Left ventricle myocardium inferior (tissue), 1 donor: ENCODE data around the gene CPEB4. TPM values are rescaled to one million over a fixed set of nuclear protein-coding genes. Genes with fewer than 3 reads are reported as not detected.

Experiments used
- DNase-seq: peaks from one replicate; pipeline ENCODE4 v3.0.0-alpha.2; 2020
- H3K27ac ChIP-seq: fragments of 200-600 bp; replicated peaks from 2 replicates; pipeline ENCODE4 v1.8.0; 2021
- H3K27me3 ChIP-seq: fragments of 200-600 bp; 2 replicates; pipeline ENCODE4 v1.8.0; 2021; ENCODE audit warnings: low read depth
- H3K36me3 ChIP-seq: fragments of 200-600 bp; 2 replicates; pipeline ENCODE4 v1.8.0; 2021
- H3K4me1 ChIP-seq: fragments of 200-600 bp; 2 replicates; pipeline ENCODE4 v1.8.0; 2021
- H3K4me3 ChIP-seq: fragments of 200-600 bp; 2 replicates; pipeline ENCODE4 v1.8.0; 2021; ENCODE audit warnings: mild to moderate bottlenecking, moderate library complexity
- H3K9me3 ChIP-seq: fragments of 200-600 bp; replicated peaks from 2 replicates; pipeline ENCODE4 v1.8.0; 2021
- intact Hi-C: fragments of 100-400 bp; cut with micrococcal nuclease; formaldehyde crosslinking; loops from one replicate; pipeline ENCODE4 v1.11.0; 2022
- total RNA-seq: library from RNA; stranded (reverse); fragmentation: NEBNext Ultra II Directional; extraction: Animal tissue kit (Norgen Biotek cat#: 25700); gene quantifications from one replicate; pipeline ENCODE4 v1.2.1, GENCODE V29; 2021
- TF ChIP-seq, protein P1 (sequence below): fragments of 200-600 bp; IDR thresholded peaks from 2 replicates; pipeline ENCODE4 v1.8.0; 2021; ENCODE audit warnings: antibody characterized with exemption, mild to moderate bottlenecking, borderline replicate concordance
- donor health status: DM: no; HTN: yes; CAD: no; lungs with severe emphysema.

CPEB4 gene
- total RNA-seq, 1 donor from 2014 or later: 136 TPM

GRCh38 chr5:173981185-173981761, 93.1 kb downstream of the CPEB4 start:
- Histone ChIP-seq H3K27ac (no peak overlapping the region), H3K4me3 (no peak overlapping the region), H3K9me3 (no peaks in the 10 kb centered on the region), H3K4me1 (no peaks in the 10 kb centered on the region), H3K27me3 (peaks cover 8% of the 10 kb centered on the region), H3K36me3 (no peaks in the 10 kb centered on the region)
- TF ChIP-seq, protein P1, sequence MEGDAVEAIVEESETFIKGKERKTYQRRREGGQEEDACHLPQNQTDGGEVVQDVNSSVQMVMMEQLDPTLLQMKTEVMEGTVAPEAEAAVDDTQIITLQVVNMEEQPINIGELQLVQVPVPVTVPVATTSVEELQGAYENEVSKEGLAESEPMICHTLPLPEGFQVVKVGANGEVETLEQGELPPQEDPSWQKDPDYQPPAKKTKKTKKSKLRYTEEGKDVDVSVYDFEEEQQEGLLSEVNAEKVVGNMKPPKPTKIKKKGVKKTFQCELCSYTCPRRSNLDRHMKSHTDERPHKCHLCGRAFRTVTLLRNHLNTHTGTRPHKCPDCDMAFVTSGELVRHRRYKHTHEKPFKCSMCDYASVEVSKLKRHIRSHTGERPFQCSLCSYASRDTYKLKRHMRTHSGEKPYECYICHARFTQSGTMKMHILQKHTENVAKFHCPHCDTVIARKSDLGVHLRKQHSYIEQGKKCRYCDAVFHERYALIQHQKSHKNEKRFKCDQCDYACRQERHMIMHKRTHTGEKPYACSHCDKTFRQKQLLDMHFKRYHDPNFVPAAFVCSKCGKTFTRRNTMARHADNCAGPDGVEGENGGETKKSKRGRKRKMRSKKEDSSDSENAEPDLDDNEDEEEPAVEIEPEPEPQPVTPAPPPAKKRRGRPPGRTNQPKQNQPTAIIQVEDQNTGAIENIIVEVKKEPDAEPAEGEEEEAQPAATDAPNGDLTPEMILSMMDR: no peak
- intact Hi-C loops: no loop called here
- no peak for DNase-seq

GRCh38 chr5:173984218-173984617, 96.1 kb downstream of the CPEB4 start:
- Histone ChIP-seq H3K27me3 (peaks cover 8% of the 10 kb centered on the region), H3K4me1 (no peaks in the 10 kb centered on the region), H3K27ac (no peak overlapping the region), H3K4me3 (no peak overlapping the region), H3K36me3 (no peaks in the 10 kb centered on the region), H3K9me3 (no peaks in the 10 kb centered on the region)
- TF ChIP-seq, protein P1: peak; percentile 65
- intact Hi-C loops: no loop called here
- DNase-seq: no peak

DNA sequence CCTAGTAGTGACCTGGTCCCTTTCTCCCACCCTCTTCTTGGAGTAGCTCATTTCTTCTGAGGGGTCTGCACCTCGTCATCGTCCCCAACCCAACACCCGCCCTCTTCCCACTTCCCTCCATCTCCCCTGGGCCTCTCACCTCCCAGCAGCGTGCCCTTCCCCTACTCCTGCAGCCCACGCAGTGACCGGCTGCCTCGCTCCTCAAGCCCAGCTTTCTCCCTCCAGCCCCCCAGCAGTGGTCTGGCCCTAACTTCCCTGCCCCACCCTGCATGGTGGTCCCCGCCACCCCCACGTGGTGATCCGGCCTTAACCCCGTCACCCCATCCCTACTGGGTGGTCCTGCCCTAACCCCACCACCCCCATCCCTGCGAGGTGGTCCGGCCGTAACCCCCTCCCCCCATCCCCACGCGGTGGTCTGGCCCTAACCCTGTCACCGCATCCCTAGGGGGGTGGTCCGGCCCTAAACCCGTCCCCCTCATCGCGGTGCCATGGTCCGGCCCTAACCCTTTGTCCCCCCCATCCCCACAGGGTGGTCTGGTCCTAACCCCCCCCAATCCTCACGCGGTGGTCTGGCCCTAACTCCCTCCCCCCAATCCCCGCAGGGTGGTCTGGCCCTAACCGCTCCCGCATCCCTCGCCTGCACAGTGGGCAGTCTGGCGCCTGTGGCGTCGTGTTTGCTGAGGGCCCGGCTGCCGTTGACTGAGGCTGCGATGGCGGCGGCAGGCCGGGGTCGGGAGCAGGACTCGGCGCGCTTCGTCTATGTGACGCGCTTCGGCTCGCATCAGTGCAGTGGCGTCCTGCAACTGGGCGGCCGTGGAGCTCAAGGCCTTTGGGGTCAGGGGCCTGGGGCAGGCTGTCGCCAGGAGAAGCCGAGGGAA, 100.6 kb downstream of the CPEB4 start, which contains the start of gene C5orf47:
C5orf47 (plus strand) TSS at position 617 of the 878 bp plus-strand sequence; CDS start at position 711, 94 bp downstream.
- Histone ChIP-seq H3K4me3 (no peak within 1 kb of the TSS), H3K36me3 (no peaks in the 10 kb centered on the region), H3K27me3 (no peaks in the 10 kb centered on the region), H3K9me3 (no peaks in the 10 kb centered on the region), H3K4me1 (no peaks in the 10 kb centered on the region), H3K27ac (no peak within 1 kb of the TSS)
- intact Hi-C loops: no loop called here
- TF ChIP-seq, protein P1: no peak
- DNase-seq: no peak

GRCh38 chr5:173989432-173990082, 101.4 kb downstream of the CPEB4 start:
- TF ChIP-seq, protein P1: no peak
- intact Hi-C loops: no loop called here

DNA sequence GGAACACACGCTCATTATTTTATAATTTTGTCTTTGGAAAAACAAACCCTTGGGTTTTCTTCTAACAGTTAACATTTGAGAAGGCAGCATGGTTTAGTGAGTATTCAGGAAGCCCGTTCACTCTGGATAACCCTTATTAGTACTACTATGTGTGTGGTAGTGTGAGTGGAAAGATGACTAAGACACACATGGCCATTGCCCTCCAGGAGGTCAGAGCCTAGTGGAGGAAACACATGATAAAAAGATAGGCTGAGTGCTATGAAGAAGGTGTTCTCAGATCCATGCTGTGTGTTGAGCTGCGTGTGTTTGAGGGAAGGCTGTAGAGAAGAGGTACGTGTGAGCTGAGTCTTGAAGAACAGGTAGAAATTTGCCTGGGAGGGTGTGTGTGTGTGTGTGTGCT, 109.2 kb downstream of the CPEB4 start:
- TF ChIP-seq, protein P1: no peak
- peaks cover 15% of the 10 kb centered on the region for H3K27me3 ChIP-seq
- no peaks in the 10 kb centered on the region for H3K9me3 ChIP-seq
- no peaks in the 10 kb centered on the region for H3K36me3 ChIP-seq
- no peak overlapping the region for H3K27ac ChIP-seq
- no peak for DNase-seq
- H3K4me1 ChIP-seq: no peaks in the 10 kb centered on the region
- intact Hi-C loops: no loop called here
- H3K4me3 ChIP-seq: no peak overlapping the region

More at GRCh38 chr5:173989432-173990082, 101.4 kb downstream of the CPEB4 start:
- no peak for DNase-seq
- Histone ChIP-seq H3K27ac (no peak overlapping the region), H3K9me3 (no peaks in the 10 kb centered on the region), H3K4me3 (no peak overlapping the region), H3K27me3 (no peaks in the 10 kb centered on the region), H3K36me3 (no peaks in the 10 kb centered on the region), H3K4me1 (no peaks in the 10 kb centered on the region)
